NCI-H1694 (cell line): ENCODE results near the gene EFCAB5.
"Not testable (repeated sequence)": the region's sequence is repeated elsewhere in the genome, so short reads cannot be mapped to it uniquely, and the experiment has no call there.

ENCODE experiments used
- DNase-seq: peaks from one replicate; lab custom pipeline; 2025; lab: John Stamatoyannopoulos, UW

Gene EFCAB5

GRCh38 chr17:29941334-29941733 lies at the start of gene EFCAB5:
Gene EFCAB5, plus strand, starts transcription at chr17:29941634. Its CDS starts 163 bp downstream, at chr17:29941797.
- no peak for DNase-seq

DNA sequence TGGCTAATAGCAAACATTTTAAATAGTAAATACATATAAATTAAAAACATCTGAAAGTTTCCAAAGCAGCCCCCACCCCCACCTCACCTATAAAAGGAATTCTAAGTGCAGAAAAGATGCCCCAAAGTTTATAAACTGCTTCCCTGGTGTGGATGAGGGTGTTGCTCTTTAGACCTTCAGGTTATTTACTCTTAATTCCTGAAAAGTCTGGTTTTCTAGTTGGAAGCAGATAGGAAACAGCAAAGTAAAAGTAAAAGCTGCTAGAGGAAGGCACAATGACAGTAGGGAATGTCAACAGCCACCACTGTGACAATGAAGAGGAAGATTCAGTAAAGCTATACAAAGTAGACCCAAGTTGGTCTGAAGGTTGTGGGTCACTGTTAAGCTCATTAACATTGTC lies 49.2 kb upstream of the EFCAB5 start:
- no peak for DNase-seq

GRCh38 chr17:29897136-29897535 lies 44.3 kb upstream of the EFCAB5 start:
- not testable (repeated sequence) for DNase-seq

DNA sequence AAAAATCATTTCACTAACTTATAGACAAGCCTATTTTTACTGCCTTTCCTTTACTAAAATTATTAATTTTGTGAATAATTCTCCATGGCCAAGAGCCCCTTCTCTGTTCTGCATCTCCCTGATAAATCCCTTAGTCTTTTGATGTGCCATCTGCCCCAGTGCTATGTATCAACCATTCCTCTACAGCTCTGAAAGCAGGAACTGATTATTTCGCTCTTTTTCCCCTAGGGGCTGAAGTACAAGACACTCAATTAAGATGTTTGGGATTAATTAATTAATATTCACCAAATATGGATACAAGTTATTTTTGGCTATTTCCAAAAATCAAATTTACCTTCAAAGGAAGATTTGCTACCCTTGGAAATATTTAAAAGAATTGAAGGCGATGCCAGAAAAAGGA lies 38.0 kb upstream of the EFCAB5 start:
- no peak for DNase-seq

- DNase-seq: no peak
Measured at GRCh38 chr17:29905086-29905878, 36.2 kb upstream of the EFCAB5 start.

DNA sequence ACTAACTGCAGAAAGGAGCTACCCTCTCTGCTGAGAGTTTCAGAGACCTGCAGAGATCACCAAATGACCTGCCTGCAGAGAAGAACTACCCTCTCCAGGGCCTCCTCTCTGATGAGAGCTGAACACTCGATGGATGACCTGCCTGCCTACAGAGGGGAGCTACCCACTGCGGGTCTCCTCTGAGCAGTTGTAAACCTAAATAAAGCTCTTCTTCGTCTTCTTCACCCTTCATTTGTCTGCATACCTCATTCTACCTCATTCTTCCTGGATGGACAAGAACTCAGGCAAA lies 35.6 kb upstream of the EFCAB5 start:
- no peak for DNase-seq

DNA sequence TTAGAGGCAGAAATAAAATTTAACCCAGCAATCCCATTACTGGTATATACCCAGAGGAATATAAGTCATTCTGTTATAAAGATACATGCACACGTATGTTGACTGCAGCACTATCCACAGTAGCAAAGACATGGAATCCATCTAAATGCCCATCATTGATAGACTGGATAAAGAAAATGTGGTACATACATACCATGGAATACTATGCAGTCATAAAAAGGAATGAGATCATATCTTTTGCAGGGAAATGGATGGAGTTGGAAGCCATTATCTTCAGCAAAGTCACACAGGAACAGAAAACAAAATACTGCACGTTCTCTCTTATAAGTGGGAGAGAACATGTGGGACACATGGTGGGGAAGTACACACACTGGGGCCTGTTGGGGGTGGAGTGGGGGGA lies 34.5 kb upstream of the EFCAB5 start:
- no peak for DNase-seq

DNA sequence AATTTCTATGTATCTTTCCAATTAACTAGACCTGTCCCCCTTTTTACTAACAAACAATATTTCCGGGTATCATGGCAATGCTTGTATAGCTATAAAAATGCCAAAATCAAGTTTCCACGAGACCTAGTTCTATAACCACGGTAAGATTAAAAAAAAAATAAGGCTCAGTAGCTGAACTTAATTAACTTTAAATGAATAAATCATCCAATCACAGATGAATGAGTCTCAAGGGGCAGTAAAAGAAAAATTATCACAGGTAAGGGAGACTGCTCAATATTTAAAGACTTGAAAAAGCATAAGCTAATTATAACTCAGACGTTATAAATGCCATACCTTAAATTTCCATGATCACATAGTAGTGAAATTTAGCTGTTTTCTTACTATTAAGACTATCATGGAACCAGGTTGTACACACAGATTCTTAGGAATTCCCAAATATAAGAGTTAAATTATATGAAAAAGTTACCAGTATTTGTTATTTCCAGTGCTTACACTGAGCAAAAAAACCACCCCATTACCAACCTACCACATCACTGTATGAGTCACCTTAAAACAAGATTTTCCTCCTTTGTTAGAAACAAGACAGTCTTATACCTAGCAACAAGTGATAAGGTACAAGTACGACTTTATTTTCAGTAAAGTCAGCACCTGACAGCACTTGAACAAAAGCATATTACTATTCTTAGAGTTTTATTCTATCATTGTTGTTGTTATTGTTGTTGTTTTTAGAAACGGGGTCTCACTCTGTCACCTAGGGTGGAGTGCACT lies 32.0 kb upstream of the EFCAB5 start:
- DNase-seq: no peak

DNA sequence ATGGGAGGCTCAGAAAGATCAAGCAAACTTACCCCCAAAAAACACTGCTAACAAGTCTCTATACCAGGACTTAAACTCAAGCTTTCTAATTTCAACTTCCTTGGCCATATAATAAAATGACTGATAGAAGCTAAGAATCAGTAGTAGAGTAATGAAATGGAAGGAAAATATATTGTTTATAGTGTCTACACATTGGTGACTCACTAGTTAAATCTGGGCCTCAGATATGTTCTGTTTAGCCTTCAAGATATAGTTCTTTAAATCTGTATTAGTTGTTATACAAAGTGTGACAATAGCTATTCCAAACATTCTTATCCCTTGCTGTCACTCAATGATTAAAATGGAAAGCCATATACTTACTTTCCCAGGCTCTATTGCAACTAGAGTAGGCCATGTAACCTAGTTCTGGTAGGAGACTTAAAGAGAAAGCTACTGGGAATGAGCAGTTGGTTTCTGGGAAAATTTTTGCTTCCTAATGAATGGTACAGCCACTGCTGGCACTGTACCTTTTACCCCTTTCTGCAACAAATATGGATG lies 29.7 kb upstream of the EFCAB5 start:
- DNase-seq: no peak

GRCh38 chr17:29914819-29915537 lies 26.5 kb upstream of the EFCAB5 start:
- DNase-seq: no peak

DNA sequence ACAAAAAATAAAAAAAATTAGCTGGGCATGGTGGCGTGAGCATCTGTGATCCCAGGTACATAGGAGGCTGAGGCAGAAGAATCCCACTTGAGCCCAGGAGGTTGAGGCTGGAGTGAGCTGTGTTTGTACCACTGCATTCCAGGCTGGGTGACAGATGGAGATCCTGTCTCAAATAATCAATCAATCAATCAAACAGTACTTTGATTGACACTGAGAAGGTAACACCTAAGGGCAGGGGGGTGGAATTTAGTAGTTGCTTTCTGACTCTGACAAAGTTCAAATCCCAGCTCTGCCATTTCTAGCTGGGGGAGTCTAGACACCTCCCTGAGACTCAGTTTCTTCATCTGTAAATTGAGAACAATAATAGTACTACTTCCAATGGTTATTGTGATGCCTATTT lies 23.4 kb upstream of the EFCAB5 start:
- no peak for DNase-seq

- DNase-seq: no peak
Measured at GRCh38 chr17:29918922-29919856, 22.2 kb upstream of the EFCAB5 start.

- DNase-seq: no peak
Measured at GRCh38 chr17:29924786-29925185, 16.6 kb upstream of the EFCAB5 start.

DNA sequence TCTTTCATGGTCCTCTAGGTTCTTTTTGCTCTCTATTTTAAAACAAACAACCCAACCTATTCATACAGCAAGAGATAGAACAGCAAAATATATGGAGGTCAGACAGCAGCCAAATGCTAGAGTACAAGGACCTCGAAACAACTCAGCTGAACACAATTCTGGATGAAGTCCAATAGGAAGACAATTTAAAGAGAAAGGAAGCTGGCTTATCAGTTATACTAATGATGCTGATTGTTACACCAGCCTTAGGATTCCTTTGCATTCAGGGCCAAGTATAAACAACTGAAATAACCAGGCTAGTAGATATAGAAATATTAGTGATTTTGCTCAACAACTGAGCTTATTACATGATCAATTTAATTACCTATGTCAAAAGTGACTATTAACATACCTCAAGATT lies 13.9 kb upstream of the EFCAB5 start:
- DNase-seq: no peak

- DNase-seq: peak; percentile 43
Measured at GRCh38 chr17:29929006-29929532, 12.4 kb upstream of the EFCAB5 start.

- DNase-seq: peak; percentile 80
Measured at GRCh38 chr17:29929533-29930408, 11.7 kb upstream of the EFCAB5 start, which contains the start of gene SSH2. Gene SSH2, minus strand, starts transcription at chr17:29930228. Its CDS starts 228 bp downstream, at chr17:29930000.

DNA sequence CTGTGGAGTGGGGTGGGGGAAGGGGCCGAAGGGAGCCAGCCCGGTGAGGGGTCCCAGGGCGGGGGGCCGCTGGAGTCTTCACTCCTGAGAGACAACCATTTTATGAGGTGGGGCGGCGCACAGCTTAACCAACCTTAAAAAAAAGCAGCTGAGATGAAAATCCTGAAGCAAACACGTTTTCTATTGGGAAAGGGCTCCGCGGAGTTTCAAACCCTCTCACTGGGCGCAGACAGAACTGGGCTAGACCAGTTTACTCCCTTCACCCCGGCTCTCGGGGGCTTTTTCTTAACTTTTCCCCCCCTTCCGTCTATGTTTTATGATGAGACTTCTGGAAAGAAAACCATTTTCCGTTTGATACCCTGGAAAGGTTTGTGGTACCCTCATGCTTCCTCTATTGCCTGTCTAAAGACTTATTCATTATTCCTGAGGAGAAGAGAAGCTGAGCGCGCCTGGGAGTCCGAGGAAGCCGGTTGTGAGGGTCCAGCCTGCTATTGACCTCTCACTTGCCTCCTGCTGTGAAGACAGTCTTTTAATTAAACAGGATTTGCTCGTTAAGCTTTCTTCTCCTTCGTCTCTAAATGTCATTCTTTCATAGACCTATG lies 10.9 kb upstream of the EFCAB5 start:
- DNase-seq: peak; percentile 64

- DNase-seq: peak; percentile 96
Measured at GRCh38 chr17:29931231-29931932, 10.1 kb upstream of the EFCAB5 start.

GRCh38 chr17:29933379-29933778 lies 8.1 kb upstream of the EFCAB5 start:
- peak; percentile 41 for DNase-seq
